ENCODE results near the gene NEU4. TPM values are rescaled to one million over a fixed set of nuclear protein-coding genes. Genes with fewer than 3 reads are reported as not detected.

Gene NEU4
- total RNA-seq, 2 donors from 2014 or later: 1.2 TPM

- Mint-ChIP-seq H3K27me3 (ENCODE audit: insufficient read depth) (peaks cover 4% of the 10 kb centered on the region), H3K27ac (no peak overlapping the region), H3K9me3 (peaks cover 17% of the 10 kb centered on the region), H3K4me1 (peaks cover 9% of the 10 kb centered on the region), H3K4me3 (no peak overlapping the region), H3K36me3 (ENCODE audit: low read depth) (no peaks in the 10 kb centered on the region)
- Histone ChIP-seq H3K36me3 (ENCODE audit: control insufficient read depth, insufficient read depth, low read length) (no peaks in the 10 kb centered on the region), H3K4me3 (ENCODE audit: low read length) (no peak overlapping the region), H3K27me3 (ENCODE audit: control insufficient read depth, insufficient read depth, low read length, poor library complexity, severe bottlenecking) (no peaks in the 10 kb centered on the region), H3K9me3 (ENCODE audit: control insufficient read depth, low read length) (peaks cover 6% of the 10 kb centered on the region), H3K9ac (ENCODE audit: extremely low read depth, low read length, poor library complexity, severe bottlenecking) (no peak overlapping the region), H3K4me1 (ENCODE audit: control insufficient read depth, insufficient read depth, low read length) (no peaks in the 10 kb centered on the region), H3K27ac (ENCODE audit: low read depth, low read length) (no peak overlapping the region)
- TF ChIP-seq, protein P1, sequence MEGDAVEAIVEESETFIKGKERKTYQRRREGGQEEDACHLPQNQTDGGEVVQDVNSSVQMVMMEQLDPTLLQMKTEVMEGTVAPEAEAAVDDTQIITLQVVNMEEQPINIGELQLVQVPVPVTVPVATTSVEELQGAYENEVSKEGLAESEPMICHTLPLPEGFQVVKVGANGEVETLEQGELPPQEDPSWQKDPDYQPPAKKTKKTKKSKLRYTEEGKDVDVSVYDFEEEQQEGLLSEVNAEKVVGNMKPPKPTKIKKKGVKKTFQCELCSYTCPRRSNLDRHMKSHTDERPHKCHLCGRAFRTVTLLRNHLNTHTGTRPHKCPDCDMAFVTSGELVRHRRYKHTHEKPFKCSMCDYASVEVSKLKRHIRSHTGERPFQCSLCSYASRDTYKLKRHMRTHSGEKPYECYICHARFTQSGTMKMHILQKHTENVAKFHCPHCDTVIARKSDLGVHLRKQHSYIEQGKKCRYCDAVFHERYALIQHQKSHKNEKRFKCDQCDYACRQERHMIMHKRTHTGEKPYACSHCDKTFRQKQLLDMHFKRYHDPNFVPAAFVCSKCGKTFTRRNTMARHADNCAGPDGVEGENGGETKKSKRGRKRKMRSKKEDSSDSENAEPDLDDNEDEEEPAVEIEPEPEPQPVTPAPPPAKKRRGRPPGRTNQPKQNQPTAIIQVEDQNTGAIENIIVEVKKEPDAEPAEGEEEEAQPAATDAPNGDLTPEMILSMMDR (conservative IDR thresholded peaks at IDR 0.05): no peak
- 90 to 95% methylated on average over 11 to 13 of the region's 13 CpGs for WGBS, 2 experiments (ENCODE audit: insufficient coverage in 1 of 2, insufficient read length in 1 of 2)
- no peak for DNase-seq
Measured at GRCh38 chr2:241796209-241796608, 12.8 kb upstream of the NEU4 start.

GRCh38 chr2:241796610-241797138, 12.3 kb upstream of the NEU4 start:
- Histone ChIP-seq H3K4me1 (ENCODE audit: control insufficient read depth, insufficient read depth, low read length) (no peaks in the 10 kb centered on the region), H3K36me3 (ENCODE audit: control insufficient read depth, insufficient read depth, low read length) (no peaks in the 10 kb centered on the region), H3K9ac (ENCODE audit: extremely low read depth, low read length, poor library complexity, severe bottlenecking) (no peak overlapping the region), H3K9me3 (ENCODE audit: control insufficient read depth, low read length) (peaks cover 1% of the 10 kb centered on the region), H3K4me3 (ENCODE audit: low read length) (no peak overlapping the region), H3K27ac (ENCODE audit: low read depth, low read length) (no peak overlapping the region), H3K27me3 (ENCODE audit: control insufficient read depth, insufficient read depth, low read length, poor library complexity, severe bottlenecking) (no peaks in the 10 kb centered on the region)
- Mint-ChIP-seq H3K27me3 (ENCODE audit: insufficient read depth) (peaks cover 4% of the 10 kb centered on the region), H3K9me3 (peaks cover 13% of the 10 kb centered on the region), H3K4me1 (peaks cover 9% of the 10 kb centered on the region), H3K36me3 (ENCODE audit: low read depth) (no peaks in the 10 kb centered on the region), H3K27ac (no peak overlapping the region), H3K4me3 (no peak overlapping the region)
- TF ChIP-seq, protein P1 (conservative IDR thresholded peaks at IDR 0.05): no peak
- no peak for DNase-seq
- 93 to 94% methylated on average over 10 to 13 of the region's 13 CpGs for WGBS, 2 experiments (ENCODE audit: insufficient coverage in 1 of 2, insufficient read length in 1 of 2)

DNA sequence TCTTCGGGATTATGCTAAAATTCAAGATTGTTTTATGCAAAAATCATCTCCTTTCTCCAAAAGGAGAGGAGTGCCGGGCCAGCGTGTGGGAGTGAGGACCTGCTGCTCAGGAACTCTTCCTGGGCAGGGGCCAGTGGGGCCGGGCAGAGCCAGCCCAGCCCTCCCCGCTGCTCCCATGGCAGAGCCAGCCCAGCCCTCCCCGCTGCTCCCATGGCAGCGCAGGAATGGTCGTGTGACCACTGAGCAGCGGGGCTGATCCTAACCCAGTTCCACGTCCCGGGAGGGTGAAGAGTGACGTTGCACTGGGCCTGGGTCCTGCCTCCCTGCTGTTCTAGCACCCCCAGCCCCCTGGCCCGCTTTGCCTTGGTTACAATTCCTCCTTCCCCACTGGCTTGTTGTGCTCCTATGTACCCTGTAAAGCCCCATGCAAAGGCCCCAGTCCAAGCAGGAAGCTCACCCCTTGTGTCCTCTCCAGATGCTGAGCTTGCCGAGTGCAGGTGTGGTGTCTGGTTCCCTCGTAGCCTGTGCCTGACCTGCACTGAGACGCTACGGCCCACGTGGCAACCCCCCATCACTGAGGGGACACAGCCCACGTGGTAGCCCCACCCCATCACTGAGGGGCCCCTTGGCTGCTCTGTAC, 11.4 kb upstream of the NEU4 start:
- Mint-ChIP-seq H3K27ac (no peak overlapping the region), H3K9me3 (peaks cover 11% of the 10 kb centered on the region), H3K36me3 (ENCODE audit: low read depth) (no peaks in the 10 kb centered on the region), H3K4me1 (peaks cover 9% of the 10 kb centered on the region), H3K27me3 (ENCODE audit: insufficient read depth) (peaks cover 4% of the 10 kb centered on the region), H3K4me3 (no peak overlapping the region)
- H3K27ac ChIP-seq (ENCODE audit: low read depth, low read length): no peak overlapping the region
- no peak overlapping the region for H3K9ac ChIP-seq (ENCODE audit: extremely low read depth, low read length, poor library complexity, severe bottlenecking)
- TF ChIP-seq, protein P1 (conservative IDR thresholded peaks at IDR 0.05): no peak
- DNase-seq: no peak
- H3K9me3 ChIP-seq (ENCODE audit: control insufficient read depth, low read length): no peaks in the 10 kb centered on the region
- H3K27me3 ChIP-seq (ENCODE audit: control insufficient read depth, insufficient read depth, low read length, poor library complexity, severe bottlenecking): no peaks in the 10 kb centered on the region
- no peak overlapping the region for H3K4me3 ChIP-seq (ENCODE audit: low read length)
- H3K36me3 ChIP-seq (ENCODE audit: control insufficient read depth, insufficient read depth, low read length): no peaks in the 10 kb centered on the region
- H3K4me1 ChIP-seq (ENCODE audit: control insufficient read depth, insufficient read depth, low read length): no peaks in the 10 kb centered on the region
- WGBS, 2 experiments (ENCODE audit: insufficient coverage in 1 of 2, insufficient read length in 1 of 2): 89% methylated on average over 11 to 19 of the region's 19 CpGs

All from endodermal cell (in vitro differentiated cells).